GM18870 (cell line): ENCODE results near the gene FHOD3.
"Not testable (repeated sequence)": the region's sequence is repeated elsewhere in the genome, so short reads cannot be mapped to it uniquely, and the experiment has no call there.

Source experiments
- ATAC-seq: cut with Tn5 transposase; IDR thresholded peaks from one replicate; pipeline ENCODE4 v1.9.1; 2021; ENCODE audit warnings: moderate library complexity; ENCODE audit not compliant: unreplicated experiment

Gene FHOD3

DNA sequence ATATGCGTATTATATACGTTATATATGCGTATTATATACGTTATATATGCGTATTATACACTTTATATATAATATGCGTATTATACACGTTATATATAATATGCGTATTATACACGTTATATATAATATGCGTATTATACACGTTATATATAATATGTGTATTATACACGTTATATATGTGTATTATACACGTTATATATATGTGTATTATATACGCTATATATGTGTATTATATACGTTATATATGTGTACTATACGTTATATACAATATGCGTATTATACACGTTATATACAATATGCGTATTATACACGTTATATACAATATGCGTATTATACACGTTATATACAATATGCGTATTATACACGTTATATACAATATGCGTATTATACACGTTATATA lies 465.5 kb downstream of the FHOD3 start:
- not testable (repeated sequence) for ATAC-seq

DNA sequence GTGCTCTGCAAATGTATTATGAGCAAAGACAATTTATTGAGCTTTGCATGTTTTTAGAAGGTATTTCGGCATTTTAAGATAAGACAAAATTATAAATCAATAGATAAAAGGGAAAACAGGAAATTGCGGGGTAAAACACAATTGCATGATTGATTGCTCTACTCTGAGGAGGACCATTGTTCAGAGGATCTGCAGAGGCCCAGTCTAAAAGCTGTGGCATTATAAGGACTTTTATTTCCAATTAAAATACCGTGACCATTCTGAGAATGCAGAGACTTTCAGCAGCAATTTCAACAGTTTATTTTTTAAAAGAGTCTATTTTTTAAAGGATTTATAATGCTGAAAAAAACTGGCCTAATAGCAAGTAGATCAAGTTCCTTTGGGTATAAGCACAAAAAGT lies 469.3 kb downstream of the FHOD3 start:
- ATAC-seq = no peak

DNA sequence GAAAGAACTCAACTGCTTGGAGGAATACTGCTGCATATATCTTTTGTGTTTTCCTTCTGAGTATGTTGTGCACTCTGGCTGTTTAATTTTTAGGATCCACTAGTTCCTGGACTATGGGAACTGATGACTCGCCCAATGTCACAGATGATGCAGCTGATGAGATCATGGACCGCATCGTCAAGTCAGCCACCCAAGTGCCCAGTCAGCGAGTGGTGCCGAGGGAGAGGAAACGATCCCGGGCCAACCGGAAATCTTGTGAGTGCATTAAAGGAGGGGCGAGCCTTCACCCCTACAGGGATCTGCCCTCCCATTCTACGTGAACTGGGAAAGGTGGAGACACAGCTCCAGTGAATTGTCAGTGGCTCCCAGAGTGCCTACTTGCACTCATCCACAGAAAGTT lies 471.7 kb downstream of the FHOD3 start:
- no peak for ATAC-seq

DNA sequence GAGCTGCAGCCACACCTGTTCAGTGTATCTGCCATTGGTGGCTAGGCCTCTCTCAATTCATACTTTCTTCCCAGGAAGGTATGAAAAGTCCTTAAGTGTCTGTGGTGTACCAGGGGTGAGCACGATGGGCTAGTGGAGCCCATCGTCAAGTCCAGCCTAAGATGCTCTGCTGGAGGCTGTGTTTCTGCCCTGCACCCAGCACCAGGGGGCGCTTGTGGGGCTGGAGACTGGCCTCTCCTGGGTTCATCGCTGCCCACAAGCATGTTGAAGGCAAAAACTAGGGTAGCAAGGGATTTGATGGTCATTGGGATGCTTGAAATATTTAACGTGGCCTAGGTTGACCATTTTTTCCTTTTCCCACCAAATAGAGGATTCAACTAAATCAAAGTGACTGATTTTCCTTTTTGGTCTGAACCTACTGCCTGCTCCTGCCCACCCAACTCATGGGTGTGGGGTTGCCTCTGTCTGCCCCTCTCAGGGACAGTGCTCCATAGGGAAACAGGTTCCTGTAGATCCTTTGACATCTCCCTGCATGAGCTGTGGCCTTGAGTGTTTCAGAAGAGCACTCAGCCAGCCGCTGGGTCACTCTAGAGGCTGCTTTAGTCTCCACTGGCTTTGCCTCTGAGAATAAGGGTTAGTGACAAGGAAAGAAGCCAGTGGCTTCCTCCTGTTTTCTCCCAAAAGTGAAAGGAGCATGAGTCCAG lies 472.2 kb downstream of the FHOD3 start:
- ATAC-seq = no peak

DNA sequence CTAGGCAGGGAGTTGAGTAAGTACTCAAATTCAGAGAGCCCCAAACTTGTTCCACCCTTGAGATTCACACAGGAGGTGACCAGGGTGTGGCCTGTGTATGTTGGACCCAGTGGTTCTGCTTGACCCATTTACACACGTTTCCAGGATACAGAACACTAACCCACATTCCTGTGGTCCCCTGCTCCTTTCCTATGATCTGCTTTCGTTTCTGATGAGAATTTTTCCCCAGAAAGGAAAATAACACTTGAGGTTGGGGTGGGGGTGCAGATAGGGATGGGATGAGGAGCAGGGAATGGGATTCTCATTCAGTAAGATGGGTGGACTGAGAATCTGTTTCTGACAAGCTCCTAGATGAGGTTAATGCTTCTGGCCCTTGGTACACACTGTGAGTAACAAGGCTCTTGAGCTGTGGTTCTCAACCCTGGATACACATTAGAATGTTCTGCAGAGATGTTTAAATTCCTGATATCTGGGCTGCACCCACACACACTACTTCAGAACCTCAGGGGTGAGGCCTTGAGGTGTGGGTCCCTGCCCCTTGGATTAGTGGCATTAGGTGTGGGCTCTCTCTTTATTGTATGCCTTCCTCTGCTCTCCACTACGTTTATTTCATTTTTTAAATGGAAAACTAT lies 472.9 kb downstream of the FHOD3 start:
- ATAC-seq = no peak

DNA sequence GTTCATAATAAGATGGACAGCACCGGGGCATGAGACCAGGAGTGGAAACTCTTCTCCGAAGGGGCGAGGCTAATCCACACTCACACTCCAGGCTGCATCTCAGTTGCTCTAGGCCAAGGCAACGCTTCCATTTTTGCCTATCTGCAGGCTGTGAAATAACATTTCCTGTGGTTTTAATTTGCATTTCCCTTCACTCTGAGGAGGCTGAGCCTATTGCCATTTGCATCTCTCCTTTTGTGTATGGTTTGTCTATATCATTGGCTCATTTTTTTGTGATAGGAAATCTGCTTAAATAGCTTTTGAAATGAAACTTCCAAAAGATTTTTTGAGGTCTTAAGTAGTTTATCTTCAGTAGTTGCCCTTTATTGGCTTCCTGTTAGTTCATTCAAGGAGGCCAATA lies 473.7 kb downstream of the FHOD3 start:
- ATAC-seq = peak; percentile 68

DNA sequence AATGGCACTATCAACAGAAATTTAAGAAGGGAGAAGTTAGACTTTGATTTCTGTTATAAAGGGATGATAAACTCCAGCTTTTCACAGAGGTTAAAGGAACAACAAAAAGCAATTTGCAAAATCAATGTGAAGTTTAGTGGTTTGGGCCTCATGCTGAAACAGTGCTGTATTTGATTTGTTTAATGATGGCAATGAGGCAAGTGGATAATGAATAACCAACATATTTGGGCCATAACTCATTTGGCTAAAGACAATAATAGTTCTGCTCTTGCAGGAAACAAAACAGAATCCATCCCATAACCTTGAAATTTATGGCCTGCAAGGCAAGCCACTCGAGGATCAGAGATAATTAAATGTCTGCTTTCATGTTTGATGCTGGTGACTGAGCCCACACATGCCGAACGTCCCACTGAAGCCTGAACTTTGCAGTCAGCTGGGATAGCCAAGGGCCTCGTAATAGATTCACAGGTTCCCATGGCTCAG lies 474.8 kb downstream of the FHOD3 start:
- ATAC-seq = no peak

DNA sequence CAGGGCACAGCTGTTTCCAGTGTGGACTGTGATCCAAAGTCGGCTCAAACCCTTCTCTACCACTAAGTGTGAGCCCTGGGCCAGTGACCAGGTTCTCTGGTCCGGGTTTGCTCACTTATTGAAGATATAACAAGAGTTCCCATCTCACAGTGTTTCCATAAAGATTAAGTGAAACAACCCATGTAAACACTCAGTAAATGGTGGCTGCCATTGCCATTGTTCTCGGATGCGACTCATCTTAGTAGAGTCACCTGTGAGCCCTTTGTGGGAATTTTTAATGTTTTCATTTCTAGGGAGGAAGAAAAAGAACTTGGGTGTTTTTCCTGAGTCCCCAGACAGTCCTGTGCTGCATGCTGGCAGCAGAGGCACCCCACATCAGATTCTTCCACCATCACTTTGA lies 477.9 kb downstream of the FHOD3 start:
- ATAC-seq = no peak

DNA sequence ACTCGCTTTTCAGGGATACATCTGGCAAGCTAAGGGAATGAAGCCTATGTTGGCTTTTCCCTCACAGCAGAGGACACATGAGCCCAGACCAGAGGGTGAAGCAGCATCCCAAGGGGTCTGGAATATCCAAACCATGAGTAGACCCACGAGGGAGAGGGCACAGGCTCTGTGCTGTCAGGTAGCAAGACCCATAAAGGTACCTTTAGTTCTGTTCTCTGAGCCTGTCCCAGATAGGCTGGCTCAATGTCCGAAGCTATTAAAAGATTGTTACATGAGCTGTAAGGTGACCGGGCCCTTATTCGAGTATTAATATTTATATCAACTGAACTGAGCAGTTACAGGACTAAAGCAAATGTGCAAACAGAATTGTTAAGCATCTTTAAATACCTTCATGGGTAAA lies 479.1 kb downstream of the FHOD3 start:
- ATAC-seq = no peak

DNA sequence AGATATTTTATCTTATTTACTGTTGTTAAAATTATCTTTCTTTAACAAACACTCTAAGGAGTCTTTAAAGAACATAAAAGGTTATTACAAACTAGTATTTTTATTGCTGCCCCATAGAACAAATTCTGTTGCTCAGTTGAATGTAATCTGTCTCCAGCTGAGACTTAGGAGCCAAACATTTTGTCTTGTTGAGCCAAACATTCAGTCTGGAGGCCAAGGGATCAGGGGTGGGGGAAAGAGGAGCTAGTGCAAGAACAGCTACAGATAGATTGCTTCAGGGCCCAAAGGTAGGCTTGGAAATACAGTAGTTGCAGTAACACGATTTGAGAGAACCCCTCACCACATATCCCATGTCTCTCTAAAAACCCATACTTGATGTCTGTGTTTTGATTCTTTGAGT lies 480.1 kb downstream of the FHOD3 start:
- ATAC-seq = no peak

DNA sequence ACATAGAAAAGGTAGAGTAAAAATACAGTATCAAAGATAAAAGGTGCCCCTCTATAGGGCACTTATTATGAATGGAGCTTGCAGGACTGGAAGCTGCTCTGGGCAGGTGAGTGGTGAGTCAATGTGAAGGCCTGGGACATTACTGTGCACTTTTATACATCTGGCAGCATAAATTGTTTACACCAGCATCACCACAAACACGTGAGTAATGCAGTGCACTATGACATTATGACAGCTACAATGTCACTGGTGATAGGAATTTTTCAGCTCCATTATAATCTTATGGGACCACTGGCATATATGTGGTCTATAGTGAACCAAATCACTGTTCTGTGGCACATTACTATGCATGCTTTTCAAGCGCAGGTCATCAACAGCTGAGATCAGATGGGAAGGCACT lies 483.2 kb downstream of the FHOD3 start:
- no peak for ATAC-seq

DNA sequence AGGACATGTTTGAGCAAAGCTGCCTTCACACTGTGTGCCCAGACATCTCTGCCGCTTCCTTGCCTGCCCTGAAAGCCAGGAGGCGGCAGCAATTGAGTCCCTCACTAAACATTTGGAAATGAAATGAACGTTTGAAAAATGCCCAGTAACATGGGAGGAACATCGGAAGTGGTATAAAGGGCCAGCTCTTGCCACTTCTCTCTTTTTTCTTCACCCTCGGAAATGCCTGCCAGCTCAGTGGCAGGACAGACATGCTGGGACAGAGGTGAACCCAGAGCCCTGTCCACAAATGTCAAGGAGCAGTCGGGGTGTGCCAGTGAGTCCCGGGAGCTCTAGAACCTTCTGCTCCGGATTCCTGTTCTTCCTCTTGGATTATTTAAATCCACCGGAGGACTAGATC lies 485.2 kb downstream of the FHOD3 start:
- ATAC-seq = no peak

DNA sequence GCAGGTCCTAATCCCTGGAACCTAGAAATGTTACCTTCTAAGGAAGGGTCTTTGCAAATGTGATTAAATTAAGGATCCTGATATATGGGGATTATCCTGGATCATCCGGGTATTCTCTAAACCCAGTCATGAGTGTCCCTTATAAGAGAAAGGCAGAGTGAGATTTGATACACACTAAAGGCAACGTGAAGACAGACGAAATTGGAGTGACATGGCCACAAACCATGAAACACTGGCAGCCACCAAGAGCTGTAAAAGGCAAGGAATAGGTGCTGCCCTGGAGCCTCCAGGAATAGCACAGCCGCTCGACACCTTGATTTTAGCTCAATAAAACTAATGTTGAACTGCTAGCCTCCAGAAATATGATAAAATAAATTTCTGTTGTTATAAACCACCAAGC lies 486.3 kb downstream of the FHOD3 start:
- ATAC-seq = no peak

DNA sequence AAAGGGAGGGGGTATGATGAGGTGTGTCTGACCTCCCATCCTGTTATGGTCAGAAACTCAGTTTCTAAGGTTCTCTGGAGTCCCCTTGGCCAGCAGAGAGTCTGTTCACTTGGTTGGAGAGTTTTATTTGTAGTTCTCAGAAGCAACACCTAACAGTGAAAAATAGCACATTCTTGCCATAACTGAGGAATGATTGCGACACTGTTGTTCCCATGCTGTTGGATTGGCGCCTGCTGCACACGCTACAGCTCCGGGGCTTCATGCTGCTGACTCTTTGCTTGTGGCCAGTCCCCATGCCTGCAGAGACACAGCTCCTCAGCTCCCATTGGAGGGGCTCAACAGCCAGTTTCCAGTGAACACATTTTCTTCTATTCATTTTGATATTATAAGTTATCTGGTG lies 489.2 kb downstream of the FHOD3 start:
- no peak for ATAC-seq

DNA sequence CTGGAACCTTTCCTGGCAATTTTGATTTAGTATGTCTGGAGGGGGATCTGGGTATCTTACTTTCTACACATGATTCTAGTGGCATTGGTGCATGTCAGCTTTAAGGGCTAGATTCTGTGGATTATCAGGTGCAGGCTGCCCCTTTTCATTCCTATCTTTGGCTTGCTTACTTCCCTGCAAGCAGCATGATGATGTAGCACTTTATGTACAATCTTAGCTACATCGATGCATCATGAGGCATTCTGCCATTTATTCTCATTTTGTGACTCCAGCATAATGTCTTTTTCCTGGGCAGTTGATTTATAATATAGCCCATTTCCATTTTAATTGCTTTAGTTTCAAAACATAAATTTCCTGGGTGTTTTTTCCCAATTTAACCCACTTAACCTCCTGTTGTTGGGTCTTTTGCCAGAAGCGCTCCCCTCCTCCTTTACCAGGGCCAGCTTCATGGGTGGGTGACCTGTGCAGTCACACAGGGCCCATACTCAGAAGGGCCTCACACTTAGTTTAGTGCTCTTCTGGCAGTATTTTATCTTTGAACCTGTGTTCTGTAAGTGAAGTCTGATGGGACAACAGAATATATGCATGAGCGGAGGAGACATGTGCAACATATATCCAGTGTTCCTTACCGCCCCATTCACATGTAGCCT lies 495.2 kb downstream of the FHOD3 start:
- no peak for ATAC-seq

DNA sequence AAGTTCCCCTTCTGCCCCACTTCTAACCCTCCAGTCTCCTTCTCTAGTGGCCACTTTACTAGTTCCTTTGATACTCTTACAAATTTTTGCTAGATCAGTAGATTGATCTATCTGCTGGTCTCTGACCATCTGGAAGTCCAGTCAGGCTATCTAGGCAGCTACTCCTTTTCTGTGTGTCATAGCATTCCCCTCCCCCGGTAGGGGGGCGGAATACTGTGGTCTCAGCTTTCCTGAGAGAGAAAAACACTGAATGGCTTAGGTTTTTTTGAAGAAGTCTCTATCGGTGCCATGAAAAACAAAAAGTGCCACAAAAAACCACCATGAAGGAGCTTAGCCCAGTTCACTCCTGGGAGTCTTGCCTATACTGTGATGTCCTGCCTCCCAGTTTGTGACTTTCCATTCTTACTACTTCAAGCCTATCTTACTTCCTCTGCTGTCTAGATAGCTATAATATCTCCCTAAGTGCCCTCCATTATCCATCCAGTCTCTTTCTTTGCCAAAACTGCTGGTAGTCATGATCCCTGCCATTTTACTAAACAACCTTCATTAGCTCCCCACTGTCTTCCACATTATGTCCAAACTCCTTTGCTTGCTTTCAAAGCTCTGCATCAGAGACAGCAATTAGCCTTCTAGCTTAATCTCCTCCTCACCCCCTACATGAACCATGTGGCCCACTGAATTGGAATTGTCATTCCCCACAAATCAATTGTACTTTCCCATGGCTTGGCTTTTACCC lies 501.4 kb downstream of the FHOD3 start:
- ATAC-seq = no peak

DNA sequence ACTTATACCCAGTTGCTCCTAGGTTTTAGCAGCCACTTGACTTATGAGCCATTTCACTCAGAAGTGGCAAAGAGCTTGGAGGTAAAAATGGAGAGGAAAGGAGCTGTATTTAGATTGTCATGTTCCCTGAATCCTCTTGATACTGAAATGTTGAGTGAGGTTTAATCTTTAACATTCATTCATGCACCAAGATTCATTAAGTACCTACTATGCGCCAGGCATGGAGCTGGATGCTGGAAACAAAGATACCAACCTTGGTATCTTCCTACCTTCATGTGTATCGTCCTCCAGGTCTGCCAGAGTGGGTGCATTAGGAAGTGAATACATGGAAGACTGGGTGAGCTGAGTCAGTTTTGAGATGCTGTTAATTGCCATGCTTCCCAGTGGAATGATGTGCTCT lies 507.6 kb downstream of the FHOD3 start:
- no peak for ATAC-seq

DNA sequence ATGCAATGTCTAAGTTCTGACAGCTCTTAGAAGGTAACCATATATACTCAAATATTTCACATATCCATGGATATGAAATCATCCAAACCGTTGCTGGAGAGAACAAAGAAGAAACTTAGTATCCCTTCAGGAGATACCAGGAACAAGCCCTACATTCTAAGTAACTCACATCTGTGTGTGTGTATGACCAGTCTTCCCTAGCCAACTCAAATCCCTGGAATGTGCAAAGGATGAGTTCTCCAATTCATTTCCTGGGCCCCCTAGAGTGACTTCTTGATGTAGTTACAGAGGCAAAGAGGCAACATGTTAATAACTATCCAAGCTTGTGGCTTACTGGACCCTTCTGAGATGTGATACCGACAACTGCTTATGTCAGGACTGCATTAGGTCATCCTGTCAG lies 511.2 kb downstream of the FHOD3 start:
- ATAC-seq = no peak

DNA sequence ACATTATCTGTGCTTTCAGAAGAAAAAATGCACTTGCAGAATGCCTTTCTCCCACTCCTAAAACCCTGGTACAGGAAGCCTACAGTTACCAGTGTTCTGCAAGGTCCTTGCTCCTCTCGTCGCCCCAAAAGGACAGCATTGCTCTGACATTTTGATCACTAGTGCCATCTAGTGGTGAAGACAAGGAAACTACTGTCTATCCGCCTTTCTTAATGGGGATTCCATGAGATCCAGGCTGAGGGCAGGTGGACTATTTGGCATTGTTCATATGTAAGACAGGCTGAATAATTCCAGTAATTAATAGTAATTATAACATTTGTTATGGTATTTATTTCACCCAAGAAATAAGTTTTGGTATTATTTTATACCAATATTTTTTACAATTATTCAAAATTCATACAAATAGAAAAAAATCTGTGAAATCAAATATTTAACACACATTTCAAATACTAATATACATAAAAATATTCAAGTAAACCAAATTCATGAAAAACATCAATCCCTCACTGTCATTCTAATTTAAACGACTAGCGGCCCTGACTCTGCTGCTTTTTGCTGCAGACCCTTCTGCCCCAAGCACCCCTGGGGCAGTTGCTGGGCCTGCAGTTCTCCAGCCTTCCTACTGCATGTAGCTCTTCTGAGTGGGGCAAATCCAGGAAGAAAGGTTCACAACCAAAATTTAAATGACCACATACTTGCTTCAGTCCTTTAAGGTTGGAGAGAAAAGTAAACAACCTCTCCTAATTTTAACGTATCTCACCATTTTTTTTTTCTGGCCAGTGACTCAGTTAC lies 512.3 kb downstream of the FHOD3 start:
- ATAC-seq = peak; percentile 96

DNA sequence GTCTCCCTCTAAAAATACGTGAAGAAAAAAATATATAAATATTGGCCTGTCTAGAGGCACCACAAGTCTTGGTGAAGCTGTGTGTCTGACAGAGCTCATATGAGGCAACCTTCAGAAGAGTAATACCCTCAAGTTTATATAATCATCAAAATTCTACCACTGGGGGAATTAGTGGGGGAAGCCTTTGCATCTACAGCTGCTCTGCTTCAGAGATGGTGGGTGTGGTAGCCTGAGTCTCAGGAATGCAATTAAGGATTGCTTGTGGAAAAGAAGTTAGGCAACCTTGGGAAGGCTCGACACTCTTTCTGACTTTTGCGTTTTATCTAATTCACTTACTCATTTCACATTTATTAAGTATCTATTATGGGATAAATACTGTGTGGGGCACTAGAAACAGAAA lies 513.9 kb downstream of the FHOD3 start:
- no peak for ATAC-seq

DNA sequence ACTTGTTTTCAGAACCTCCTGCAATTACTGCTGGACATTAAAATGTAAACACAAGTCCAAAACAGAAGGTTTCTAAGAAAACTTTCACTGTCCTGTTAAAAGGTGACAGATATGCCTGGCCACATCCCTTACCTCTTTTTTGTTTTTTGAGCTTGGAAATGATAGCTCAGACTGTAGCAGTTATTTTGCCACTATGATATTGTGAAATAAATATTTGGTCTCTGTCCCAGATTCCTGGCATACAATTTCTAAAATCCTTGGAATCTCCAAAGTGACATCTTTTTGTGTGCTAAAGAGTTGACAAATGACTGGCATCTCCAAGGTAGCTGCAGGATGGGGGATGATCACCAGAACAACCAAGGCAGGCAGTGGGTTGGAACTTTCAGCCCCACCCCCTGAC lies 514.4 kb downstream of the FHOD3 start:
- ATAC-seq = no peak
